ENCODE data around the gene GPR15LG.

DNA sequence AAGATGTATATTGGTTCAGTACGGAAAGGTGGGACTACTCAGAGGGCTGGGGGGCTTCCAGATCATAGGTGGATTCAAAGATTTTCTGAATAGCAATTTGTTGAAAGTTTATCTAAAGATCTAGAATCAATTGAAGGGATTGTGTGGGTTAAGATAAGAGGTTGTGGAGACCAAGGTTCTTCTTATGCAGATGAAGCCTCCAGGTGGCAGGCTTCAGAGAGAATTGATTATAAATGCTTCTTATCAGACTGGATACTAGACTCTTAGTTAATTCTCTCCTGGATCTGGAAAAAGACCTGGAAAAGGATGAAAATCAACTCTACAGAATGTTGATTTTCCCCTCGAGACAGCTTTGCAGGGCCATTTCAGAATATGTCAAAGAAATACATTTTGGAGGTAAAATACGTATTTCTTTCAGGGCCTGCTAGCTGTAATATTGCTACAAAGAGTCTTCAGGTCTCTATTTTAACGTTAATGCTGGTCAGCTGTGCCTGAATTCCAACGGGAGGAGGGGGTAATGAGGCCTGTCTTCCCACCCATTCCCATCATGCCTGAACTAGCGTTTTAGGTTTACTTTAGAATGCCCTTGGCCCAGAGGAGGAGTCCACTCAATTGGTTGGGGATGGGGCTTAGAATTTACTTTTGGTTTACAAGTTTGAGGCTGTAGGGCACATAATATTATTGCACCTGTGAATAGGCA is 12.8 kb upstream of the GPR15LG start:
- TF ChIP-seq EZH2phosphoT487 (IDR thresholded peaks at IDR 0.05; ENCODE audit: insufficient read depth, low read depth) = no peak
- no peak for TF ChIP-seq EZH2 (IDR thresholded peaks at IDR 0.05; ENCODE audit: insufficient read depth, poor library complexity, severe bottlenecking)
